ENCODE results near the gene FOXG1. TPM values are rescaled to one million over a fixed set of nuclear protein-coding genes. Genes with fewer than 3 reads are reported as not detected.

The FOXG1 gene
- total RNA-seq, 2 experiments from 2014 or later, result not detected

- no peak for DNase-seq
- Mint-ChIP-seq H3K4me1 (ENCODE audit: low read depth) (peaks cover 2% of the 10 kb centered on the region), H3K36me3 (ENCODE audit: low read depth) (no peaks in the 10 kb centered on the region), H3K27ac (no peak overlapping the region), H3K4me3 (no peak overlapping the region), H3K27me3 (peaks cover 76% of the 10 kb centered on the region), H3K9me3 (peaks cover 3% of the 10 kb centered on the region)
- intact Hi-C loops (cut with micrococcal nuclease), result no loop called here
- ATAC-seq, result no peak
- no peak for TF ChIP-seq CTCF (IDR thresholded peaks at IDR 0.05)
- ChIA-PET CTCF (no interaction called here), POLR2A (no interaction called here)
These were observed 6.1 kb upstream of the FOXG1 start for GRCh38 chr14:28760431-28760996.

- Mint-ChIP-seq H3K9me3 (peaks cover 5% of the 10 kb centered on the region), H3K4me3 (no peak overlapping the region), H3K4me1 (ENCODE audit: low read depth) (peaks cover 7% of the 10 kb centered on the region), H3K27ac (no peak overlapping the region), H3K36me3 (ENCODE audit: low read depth) (peaks cover 3% of the 10 kb centered on the region), H3K27me3 (peaks cover 73% of the 10 kb centered on the region)
- ATAC-seq (no peak), DNase-seq (no peak)
- intact Hi-C loops (cut with micrococcal nuclease), result no loop called here
- CTCF ChIA-PET, result no interaction called here
- no peak for TF ChIP-seq CTCF (IDR thresholded peaks at IDR 0.05)
- POLR2A ChIA-PET, result no interaction called here
These were observed 4.9 kb upstream of the FOXG1 start for GRCh38 chr14:28761438-28762291.

- intact Hi-C loops (cut with micrococcal nuclease), result no loop called here
- Mint-ChIP-seq H3K36me3 (ENCODE audit: low read depth) (peaks cover 4% of the 10 kb centered on the region), H3K27ac (no peak overlapping the region), H3K27me3 (peaks cover 70% of the 10 kb centered on the region), H3K9me3 (peaks cover 5% of the 10 kb centered on the region), H3K4me1 (ENCODE audit: low read depth) (peaks cover 7% of the 10 kb centered on the region), H3K4me3 (no peak overlapping the region)
- CTCF ChIA-PET, result no interaction called here
- ATAC-seq, result no peak
- no peak for DNase-seq
- TF ChIP-seq CTCF (IDR thresholded peaks at IDR 0.05), result no peak
- POLR2A ChIA-PET, result no interaction called here
These were observed 4.2 kb upstream of the FOXG1 start for GRCh38 chr14:28762303-28762954.

- intact Hi-C loops (cut with micrococcal nuclease), result no loop called here
- ChIA-PET CTCF (no interaction called here), POLR2A (no interaction called here)
- ATAC-seq (no peak), DNase-seq (no peak)
- H3K9me3 Mint-ChIP-seq, result peaks cover 5% of the 10 kb centered on the region
- TF ChIP-seq CTCF (IDR thresholded peaks at IDR 0.05), result no peak
- H3K27me3 Mint-ChIP-seq, result peaks cover 71% of the 10 kb centered on the region
- H3K4me1 Mint-ChIP-seq (ENCODE audit: low read depth), result peaks cover 7% of the 10 kb centered on the region
- H3K4me3 Mint-ChIP-seq, result no peak overlapping the region
- no peak overlapping the region for H3K27ac Mint-ChIP-seq
- H3K36me3 Mint-ChIP-seq (ENCODE audit: low read depth), result peaks cover 7% of the 10 kb centered on the region
These were observed 3.6 kb upstream of the FOXG1 start for GRCh38 chr14:28762955-28763326.

- no peak overlapping the region for H3K4me3 Mint-ChIP-seq
- ATAC-seq (no peak), DNase-seq (no peak)
- CTCF ChIA-PET, result no interaction called here
- intact Hi-C loops (cut with micrococcal nuclease), result no loop called here
- peaks cover 5% of the 10 kb centered on the region for H3K9me3 Mint-ChIP-seq
- no peak overlapping the region for H3K27ac Mint-ChIP-seq
- no peak for TF ChIP-seq CTCF (IDR thresholded peaks at IDR 0.05)
- POLR2A ChIA-PET, result no interaction called here
- H3K36me3 Mint-ChIP-seq (ENCODE audit: low read depth), result peaks cover 12% of the 10 kb centered on the region
- peaks cover 72% of the 10 kb centered on the region for H3K27me3 Mint-ChIP-seq
- peaks cover 7% of the 10 kb centered on the region for H3K4me1 Mint-ChIP-seq (ENCODE audit: low read depth)
These were observed 2.8 kb upstream of the FOXG1 start for GRCh38 chr14:28763751-28764256.
